ENCODE data around the gene CNGB1.

DNA sequence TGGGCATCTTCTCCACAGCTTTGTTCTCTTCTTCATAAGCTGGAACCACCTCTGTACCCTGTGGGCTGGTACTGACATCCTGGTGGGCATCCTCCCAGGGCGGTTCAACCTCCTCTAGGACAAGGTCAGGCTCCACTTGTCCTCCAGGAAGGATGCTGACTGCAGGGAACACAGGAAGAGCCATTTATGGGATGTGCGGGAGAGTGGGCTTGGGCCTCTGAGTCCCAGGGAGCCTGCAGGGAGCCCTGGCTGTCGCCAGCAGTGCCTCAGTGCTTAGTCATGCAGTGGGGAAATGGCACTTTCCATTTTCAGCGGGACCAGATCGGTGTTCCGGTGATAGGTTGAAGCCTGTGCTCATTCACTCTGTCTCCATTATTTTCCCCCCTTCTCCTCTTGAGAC is 20.5 kb downstream of the CNGB1 start:
- no peak for TF ChIP-seq EZH2 (IDR thresholded peaks at IDR 0.05)
- TF ChIP-seq POLR2AphosphoS5 (IDR thresholded peaks at IDR 0.05; ENCODE audit: low read depth, low read length) = no peak
- TF ChIP-seq SIN3A (IDR thresholded peaks at IDR 0.05; ENCODE audit: low read depth) = no peak
- TF ChIP-seq, protein P1, sequence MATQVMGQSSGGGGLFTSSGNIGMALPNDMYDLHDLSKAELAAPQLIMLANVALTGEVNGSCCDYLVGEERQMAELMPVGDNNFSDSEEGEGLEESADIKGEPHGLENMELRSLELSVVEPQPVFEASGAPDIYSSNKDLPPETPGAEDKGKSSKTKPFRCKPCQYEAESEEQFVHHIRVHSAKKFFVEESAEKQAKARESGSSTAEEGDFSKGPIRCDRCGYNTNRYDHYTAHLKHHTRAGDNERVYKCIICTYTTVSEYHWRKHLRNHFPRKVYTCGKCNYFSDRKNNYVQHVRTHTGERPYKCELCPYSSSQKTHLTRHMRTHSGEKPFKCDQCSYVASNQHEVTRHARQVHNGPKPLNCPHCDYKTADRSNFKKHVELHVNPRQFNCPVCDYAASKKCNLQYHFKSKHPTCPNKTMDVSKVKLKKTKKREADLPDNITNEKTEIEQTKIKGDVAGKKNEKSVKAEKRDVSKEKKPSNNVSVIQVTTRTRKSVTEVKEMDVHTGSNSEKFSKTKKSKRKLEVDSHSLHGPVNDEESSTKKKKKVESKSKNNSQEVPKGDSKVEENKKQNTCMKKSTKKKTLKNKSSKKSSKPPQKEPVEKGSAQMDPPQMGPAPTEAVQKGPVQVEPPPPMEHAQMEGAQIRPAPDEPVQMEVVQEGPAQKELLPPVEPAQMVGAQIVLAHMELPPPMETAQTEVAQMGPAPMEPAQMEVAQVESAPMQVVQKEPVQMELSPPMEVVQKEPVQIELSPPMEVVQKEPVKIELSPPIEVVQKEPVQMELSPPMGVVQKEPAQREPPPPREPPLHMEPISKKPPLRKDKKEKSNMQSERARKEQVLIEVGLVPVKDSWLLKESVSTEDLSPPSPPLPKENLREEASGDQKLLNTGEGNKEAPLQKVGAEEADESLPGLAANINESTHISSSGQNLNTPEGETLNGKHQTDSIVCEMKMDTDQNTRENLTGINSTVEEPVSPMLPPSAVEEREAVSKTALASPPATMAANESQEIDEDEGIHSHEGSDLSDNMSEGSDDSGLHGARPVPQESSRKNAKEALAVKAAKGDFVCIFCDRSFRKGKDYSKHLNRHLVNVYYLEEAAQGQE (IDR thresholded peaks at IDR 0.05; ENCODE audit: low read depth) = no peak

Data from HCT116 (cell line).